Measurements from ENCODE around the gene TNNI3K. TPM values are rescaled to one million over a fixed set of nuclear protein-coding genes. Genes with fewer than 3 reads are reported as not detected.

Gene TNNI3K
- total RNA-seq, 2 experiments from 2014 or later: 0.38 TPM; not detected in 1

DNA sequence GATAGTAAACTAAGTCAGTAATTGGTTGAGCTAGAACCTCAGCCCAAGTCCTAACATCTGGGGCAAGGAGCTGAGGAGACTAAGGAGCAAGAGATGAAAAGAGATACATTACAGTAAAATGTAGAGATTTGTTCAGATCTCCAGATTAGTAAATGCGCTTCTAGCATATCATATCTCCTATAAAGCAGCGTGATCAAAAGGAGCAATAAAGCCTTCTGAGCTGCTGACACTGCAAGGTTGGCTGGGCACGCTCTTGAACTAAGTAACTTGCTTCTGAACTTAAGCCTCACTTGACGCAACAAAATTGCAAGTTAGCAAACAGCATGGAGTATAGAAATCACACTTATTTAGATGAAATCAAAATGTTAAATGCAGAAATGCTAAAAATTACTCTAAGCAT lies 196.3 kb downstream of the TNNI3K start:
- no peak for DNase-seq
- intact Hi-C loops (cut with micrococcal nuclease): no loop called here
- H3K9me3 Mint-ChIP-seq: no peaks in the 10 kb centered on the region

DNA sequence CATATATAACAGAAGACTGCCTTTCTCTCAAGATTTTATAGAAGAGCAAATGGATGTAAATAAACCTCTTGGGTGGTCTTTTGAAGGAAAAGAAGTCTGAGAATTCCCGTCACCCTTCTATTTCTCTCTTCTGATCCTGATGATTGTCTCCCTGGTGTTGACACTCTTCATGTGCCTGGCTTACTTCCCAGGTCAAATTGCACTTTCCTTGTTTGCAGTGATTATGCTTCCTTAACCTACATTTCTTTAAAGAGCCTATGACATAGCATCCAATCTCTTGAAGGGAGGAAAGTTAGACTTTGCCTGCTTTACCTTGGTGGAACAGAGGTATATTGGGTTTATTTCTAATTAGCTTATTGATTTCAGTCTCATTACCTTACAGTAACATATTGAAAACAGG lies 197.1 kb downstream of the TNNI3K start:
- ChIA-PET POLR2A (no interaction called here), CTCF (no interaction called here)
- intact Hi-C loops (cut with micrococcal nuclease): no loop called here
- no peak for DNase-seq
- no peaks in the 10 kb centered on the region for H3K9me3 Mint-ChIP-seq
- no peak overlapping the region for H3K4me3 Mint-ChIP-seq
- H3K27ac Mint-ChIP-seq: no peak overlapping the region
- H3K27me3 Mint-ChIP-seq: no peaks in the 10 kb centered on the region
- H3K4me1 Mint-ChIP-seq (ENCODE audit: low read depth): no peaks in the 10 kb centered on the region
- H3K36me3 Mint-ChIP-seq: no peaks in the 10 kb centered on the region

More for the DNA sequence above, 196.3 kb downstream of the TNNI3K start:
- no peaks in the 10 kb centered on the region for H3K36me3 Mint-ChIP-seq
- H3K4me1 Mint-ChIP-seq (ENCODE audit: low read depth): no peaks in the 10 kb centered on the region
- POLR2A ChIA-PET: no interaction called here
- no peak overlapping the region for H3K27ac Mint-ChIP-seq
- H3K4me3 Mint-ChIP-seq: no peak overlapping the region
- no peaks in the 10 kb centered on the region for H3K27me3 Mint-ChIP-seq
- CTCF ChIA-PET: no interaction called here

- Mint-ChIP-seq H3K27me3 (no peaks in the 10 kb centered on the region), H3K36me3 (no peaks in the 10 kb centered on the region), H3K4me1 (ENCODE audit: low read depth) (no peaks in the 10 kb centered on the region), H3K4me3 (no peak overlapping the region), H3K9me3 (no peaks in the 10 kb centered on the region), H3K27ac (no peak overlapping the region)
- intact Hi-C loops (cut with micrococcal nuclease): no loop called here
- POLR2A ChIA-PET: no interaction called here
- CTCF ChIA-PET: no interaction called here
- no peak for DNase-seq
These were observed 199.1 kb downstream of the TNNI3K start for GRCh38 chr1:74434321-74434720.

- Mint-ChIP-seq H3K27ac (no peak overlapping the region), H3K4me1 (ENCODE audit: low read depth) (no peaks in the 10 kb centered on the region), H3K36me3 (no peaks in the 10 kb centered on the region), H3K9me3 (no peaks in the 10 kb centered on the region), H3K4me3 (no peak overlapping the region), H3K27me3 (no peaks in the 10 kb centered on the region)
- no peak for DNase-seq
- POLR2A ChIA-PET: no interaction called here
- intact Hi-C loops (cut with micrococcal nuclease): no loop called here
- CTCF ChIA-PET: no interaction called here
These were observed 200.9 kb downstream of the TNNI3K start for GRCh38 chr1:74436078-74436477.

GRCh38 chr1:74437035-74437434 lies 201.8 kb downstream of the TNNI3K start:
- Mint-ChIP-seq H3K4me3 (no peak overlapping the region), H3K9me3 (no peaks in the 10 kb centered on the region), H3K27me3 (no peaks in the 10 kb centered on the region), H3K4me1 (ENCODE audit: low read depth) (no peaks in the 10 kb centered on the region), H3K27ac (no peak overlapping the region), H3K36me3 (no peaks in the 10 kb centered on the region)
- no peak for DNase-seq
- intact Hi-C loops (cut with micrococcal nuclease): no loop called here
- ChIA-PET CTCF (no interaction called here), POLR2A (no interaction called here)

DNA sequence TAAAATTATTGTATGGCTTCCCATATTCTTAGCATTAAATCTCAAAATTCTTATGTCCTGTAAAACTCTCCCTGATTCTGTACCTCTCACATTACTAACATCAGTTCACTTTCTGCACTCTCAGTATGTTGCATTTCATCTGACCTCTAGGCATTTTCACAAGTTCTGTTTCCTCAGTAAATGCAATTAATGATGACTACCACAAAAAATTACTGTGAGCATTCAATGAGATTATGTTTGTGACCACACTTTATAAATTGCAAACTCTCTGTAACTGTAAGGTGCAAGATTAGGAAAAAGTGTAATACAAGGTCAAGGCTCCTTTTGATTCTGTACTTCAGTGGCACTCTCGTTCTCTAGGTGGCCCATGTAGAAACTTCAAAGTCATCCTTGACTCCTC lies 216.8 kb downstream of the TNNI3K start:
- no peaks in the 10 kb centered on the region for H3K4me1 Mint-ChIP-seq (ENCODE audit: low read depth)
- H3K4me3 Mint-ChIP-seq: no peak overlapping the region
- peaks cover 2% of the 10 kb centered on the region for H3K27me3 Mint-ChIP-seq

DNA sequence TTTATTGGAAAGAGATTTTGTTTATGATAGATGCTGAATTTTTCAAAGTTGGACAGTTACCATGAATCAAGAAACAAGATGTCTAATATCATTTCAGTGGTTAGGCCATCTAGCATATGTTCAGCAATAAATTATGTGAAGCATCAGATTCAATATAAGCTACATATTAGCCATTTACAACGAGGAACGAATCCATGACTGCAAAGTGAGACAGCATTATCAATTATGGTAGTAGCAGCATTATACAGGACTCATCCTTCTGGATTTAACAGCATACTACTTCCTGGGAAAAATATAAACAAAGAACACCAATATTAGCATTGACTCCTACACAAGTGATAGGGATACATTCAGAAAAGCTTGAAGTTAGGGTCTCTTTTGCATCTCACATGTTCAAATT lies 218.1 kb downstream of the TNNI3K start:
- intact Hi-C loops (cut with micrococcal nuclease): no loop called here
- peaks cover 2% of the 10 kb centered on the region for H3K9me3 Mint-ChIP-seq
- H3K4me3 Mint-ChIP-seq: no peak overlapping the region
- H3K27me3 Mint-ChIP-seq: peaks cover 2% of the 10 kb centered on the region
- ChIA-PET CTCF (no interaction called here), POLR2A (no interaction called here)
- no peaks in the 10 kb centered on the region for H3K36me3 Mint-ChIP-seq
- no peaks in the 10 kb centered on the region for H3K4me1 Mint-ChIP-seq (ENCODE audit: low read depth)
- no peak for DNase-seq
- H3K27ac Mint-ChIP-seq: no peak overlapping the region

More for the DNA sequence above, 216.8 kb downstream of the TNNI3K start:
- ChIA-PET POLR2A (no interaction called here), CTCF (no interaction called here)
- no peaks in the 10 kb centered on the region for H3K36me3 Mint-ChIP-seq
- intact Hi-C loops (cut with micrococcal nuclease): no loop called here
- no peak for DNase-seq
- H3K9me3 Mint-ChIP-seq: peaks cover 2% of the 10 kb centered on the region
- no peak overlapping the region for H3K27ac Mint-ChIP-seq

DNA sequence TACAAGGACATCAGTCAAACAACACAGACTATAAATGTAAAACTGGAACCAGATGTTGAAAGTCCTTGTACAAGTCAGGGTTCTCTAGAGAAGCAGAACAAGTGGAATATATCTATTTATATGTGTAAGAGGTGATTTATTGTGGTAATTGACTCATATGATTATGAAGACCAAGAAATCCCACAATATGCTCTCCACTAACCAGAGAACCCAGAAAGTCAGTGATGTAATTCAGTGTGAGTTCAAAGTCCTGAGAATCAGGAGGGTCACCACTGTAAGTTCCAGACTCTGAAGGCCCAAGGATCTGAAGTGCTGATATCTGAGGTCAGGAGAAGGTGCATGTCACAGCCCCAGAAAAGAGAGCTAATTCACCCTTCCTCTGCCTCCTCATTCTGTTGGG lies 220.2 kb downstream of the TNNI3K start:
- intact Hi-C loops (cut with micrococcal nuclease): no loop called here
- Mint-ChIP-seq H3K27ac (no peak overlapping the region), H3K36me3 (no peaks in the 10 kb centered on the region), H3K4me1 (ENCODE audit: low read depth) (no peaks in the 10 kb centered on the region), H3K9me3 (peaks cover 2% of the 10 kb centered on the region), H3K27me3 (peaks cover 6% of the 10 kb centered on the region), H3K4me3 (no peak overlapping the region)
- POLR2A ChIA-PET: no interaction called here
- CTCF ChIA-PET: no interaction called here
- no peak for DNase-seq

DNA sequence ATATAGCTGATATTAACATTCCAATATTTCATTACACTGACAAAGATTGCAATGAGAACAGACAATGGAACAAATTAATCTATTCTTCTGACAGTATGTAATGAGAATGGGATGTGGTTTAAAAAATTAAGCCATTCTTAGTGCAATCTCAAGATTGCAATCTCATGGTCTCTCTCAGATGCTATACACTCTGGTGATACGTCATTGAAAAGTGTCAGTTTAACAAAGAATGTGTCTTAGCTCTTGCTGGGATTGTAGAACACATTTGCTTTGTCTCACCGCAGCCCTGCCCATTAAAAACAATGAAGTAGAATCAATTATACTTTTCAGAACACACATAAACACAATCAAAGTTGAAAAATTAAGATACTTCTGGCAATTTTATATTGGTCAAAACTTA lies 222.1 kb downstream of the TNNI3K start:
- H3K36me3 Mint-ChIP-seq: no peaks in the 10 kb centered on the region
- H3K27ac Mint-ChIP-seq: no peak overlapping the region
- no peaks in the 10 kb centered on the region for H3K4me1 Mint-ChIP-seq (ENCODE audit: low read depth)
- ChIA-PET POLR2A (no interaction called here), CTCF (no interaction called here)
- DNase-seq: no peak
- no peak overlapping the region for H3K4me3 Mint-ChIP-seq
- intact Hi-C loops (cut with micrococcal nuclease): no loop called here
- H3K9me3 Mint-ChIP-seq: no peaks in the 10 kb centered on the region
- H3K27me3 Mint-ChIP-seq: peaks cover 6% of the 10 kb centered on the region

DNA sequence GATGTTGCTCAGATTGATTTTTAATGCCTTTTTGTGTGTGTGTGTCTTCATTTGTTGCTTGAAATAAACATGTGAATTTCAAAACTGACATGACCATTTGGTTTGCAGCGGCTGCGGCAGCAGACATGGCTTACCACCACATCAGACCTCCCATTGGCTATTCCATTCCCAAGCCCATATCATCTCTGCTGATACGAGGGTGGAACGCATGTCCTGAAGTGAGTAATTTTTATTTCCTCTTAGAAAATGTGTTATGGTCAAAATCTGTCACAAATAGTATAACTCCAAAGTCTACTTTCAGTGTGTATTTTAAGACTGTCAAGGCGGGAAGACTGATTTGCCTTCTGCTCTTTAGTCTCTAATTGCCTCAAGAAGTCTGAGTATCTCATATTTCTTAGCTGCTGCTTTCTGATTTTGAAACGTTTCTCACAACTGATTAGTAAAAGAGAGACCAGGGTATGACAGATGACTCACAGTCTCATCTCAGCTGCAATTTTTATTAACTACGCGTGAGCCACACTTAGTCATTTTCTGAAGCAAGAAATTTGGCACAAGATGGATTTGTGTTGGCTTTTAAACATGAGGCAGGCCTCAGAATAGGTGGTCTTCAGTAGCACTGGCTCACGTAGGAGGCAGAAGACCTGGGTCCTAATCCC lies 228.3 kb downstream of the TNNI3K start:
- H3K4me3 Mint-ChIP-seq: no peak overlapping the region
- H3K4me1 Mint-ChIP-seq (ENCODE audit: low read depth): no peaks in the 10 kb centered on the region
- POLR2A ChIA-PET: no interaction called here
- H3K27me3 Mint-ChIP-seq: peaks cover 4% of the 10 kb centered on the region
- intact Hi-C loops (cut with micrococcal nuclease): loop anchor here (10.0 kb wide), 1 partner anchor 269 kb away; the partner anchor contains the start of genes FPGT and LRRIQ3
- CTCF ChIA-PET: no interaction called here
- no peaks in the 10 kb centered on the region for H3K36me3 Mint-ChIP-seq
- H3K9me3 Mint-ChIP-seq: no peaks in the 10 kb centered on the region
- H3K27ac Mint-ChIP-seq: no peak overlapping the region
- DNase-seq: no peak

- Mint-ChIP-seq H3K27me3 (peaks cover 2% of the 10 kb centered on the region), H3K36me3 (no peaks in the 10 kb centered on the region), H3K4me3 (no peak overlapping the region), H3K9me3 (no peaks in the 10 kb centered on the region), H3K4me1 (ENCODE audit: low read depth) (no peaks in the 10 kb centered on the region), H3K27ac (no peak overlapping the region)
- intact Hi-C loops (cut with micrococcal nuclease): loop anchor here (10.0 kb wide), 1 partner anchor 269 kb away; the partner anchor contains the start of genes FPGT and LRRIQ3
- CTCF ChIA-PET: no interaction called here
- POLR2A ChIA-PET: no interaction called here
- no peak for DNase-seq
These were observed 228.8 kb downstream of the TNNI3K start for GRCh38 chr1:74464037-74464436.

- CTCF ChIA-PET: no interaction called here
- Mint-ChIP-seq H3K4me3 (no peak overlapping the region), H3K4me1 (ENCODE audit: low read depth) (no peaks in the 10 kb centered on the region), H3K36me3 (no peaks in the 10 kb centered on the region), H3K9me3 (no peaks in the 10 kb centered on the region), H3K27me3 (no peaks in the 10 kb centered on the region), H3K27ac (no peak overlapping the region)
- intact Hi-C loops (cut with micrococcal nuclease): loop anchor here (10.0 kb wide), 1 partner anchor 270 kb away; the partner anchor contains the start of genes FPGT and LRRIQ3
- no peak for DNase-seq
- POLR2A ChIA-PET: no interaction called here
These were observed 230.1 kb downstream of the TNNI3K start for GRCh38 chr1:74465193-74465681.

DNA sequence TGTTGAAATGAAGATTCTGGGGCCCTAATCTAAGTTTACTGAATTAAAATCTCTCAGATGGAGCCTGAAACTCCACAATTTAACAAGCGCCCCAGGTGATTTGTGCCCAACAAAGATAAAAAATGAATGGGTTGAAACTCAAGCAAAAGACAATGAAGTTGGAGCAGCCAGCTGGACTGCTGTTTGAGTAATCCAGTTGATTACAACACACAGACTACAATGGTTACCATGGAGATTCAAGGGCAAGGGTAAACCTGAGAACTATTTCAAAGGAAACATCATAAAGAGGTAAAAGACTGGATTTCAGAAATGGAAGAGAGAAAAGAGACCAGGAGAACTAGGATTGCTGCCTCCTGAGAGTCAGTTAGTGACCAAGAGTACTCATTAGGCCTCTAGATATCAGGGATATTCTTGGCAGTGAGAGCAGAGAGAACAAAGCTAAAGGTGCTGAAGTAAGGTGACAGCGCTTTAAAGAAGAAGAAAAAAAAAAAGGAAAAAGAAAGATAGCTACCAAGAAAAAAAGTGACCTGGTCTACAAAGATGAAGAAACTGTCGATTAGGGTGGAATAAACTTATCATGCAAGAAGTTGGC lies 232.7 kb downstream of the TNNI3K start:
- intact Hi-C loops (cut with micrococcal nuclease): loop anchor here (10.0 kb wide), 1 partner anchor 273 kb away; the partner anchor contains the start of genes FPGT and LRRIQ3
- H3K27me3 Mint-ChIP-seq: peaks cover 1% of the 10 kb centered on the region
- POLR2A ChIA-PET: no interaction called here

More for the DNA sequence above, 232.7 kb downstream of the TNNI3K start:
- no peaks in the 10 kb centered on the region for H3K36me3 Mint-ChIP-seq
- no peak for DNase-seq
- no peaks in the 10 kb centered on the region for H3K4me1 Mint-ChIP-seq (ENCODE audit: low read depth)
- H3K4me3 Mint-ChIP-seq: no peak overlapping the region
- H3K9me3 Mint-ChIP-seq: no peaks in the 10 kb centered on the region
- no peak overlapping the region for H3K27ac Mint-ChIP-seq
- CTCF ChIA-PET: interaction anchor here (1.4 to 1.5 kb wide), 2 partner anchors 8 to 15 kb away, joined by 3 to 4 read pairs; no protein-coding TSS in a partner anchor
